ENCODE measurements around the gene MCF2L. TPM values are rescaled to one million over a fixed set of nuclear protein-coding genes. Genes with fewer than 3 reads are reported as not detected.

MCF2L gene
- polyA plus RNA-seq, 1 donor (not counting 4 experiments of a cell fraction or from before 2014, with no cell fraction given), result 0.14 TPM

DNA sequence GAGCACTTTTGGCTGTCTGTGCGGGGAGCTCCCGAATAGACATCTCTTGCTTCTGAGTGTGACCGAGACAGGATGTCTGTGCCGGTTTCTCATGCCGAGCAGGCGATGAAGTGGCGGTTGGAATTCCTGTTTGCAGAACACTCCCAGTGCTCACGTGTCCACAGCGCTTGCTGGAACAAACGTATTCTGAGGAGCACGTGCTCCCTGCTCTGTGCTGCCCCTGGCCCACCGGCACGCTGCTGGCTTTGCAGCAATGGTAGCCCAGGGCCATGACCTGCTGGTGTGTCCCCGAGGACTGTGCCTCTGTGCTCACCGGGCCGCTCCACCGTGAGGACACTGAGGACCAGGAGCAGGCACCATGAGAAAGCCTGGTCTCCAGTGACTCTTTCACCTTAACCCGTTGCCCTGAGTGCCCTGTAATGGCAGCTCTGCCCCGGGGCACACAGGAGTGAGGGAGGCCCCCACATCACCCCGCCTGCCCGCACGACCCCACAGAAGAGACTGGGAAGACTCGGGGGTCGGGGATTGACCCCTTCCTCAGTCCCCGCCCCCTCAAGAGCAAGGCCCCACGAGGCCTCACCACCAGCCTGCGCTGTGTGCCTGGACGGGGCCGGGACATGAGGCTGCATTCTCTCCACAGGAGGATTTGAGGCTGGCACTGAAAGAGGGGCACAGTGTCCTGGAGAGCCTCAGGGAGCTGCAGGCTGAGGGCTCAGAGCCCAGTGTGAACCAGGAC lies 96.6 kb downstream of the MCF2L start:
- H3K4me1 ChIP-seq (ENCODE audit: control insufficient read depth, extremely low read depth, insufficient read depth, low read length), result no peaks in the 10 kb centered on the region
- no peaks in the 10 kb centered on the region for H3K9me1 ChIP-seq (ENCODE audit: control insufficient read depth, extremely low read depth, insufficient read depth, low read length)
- H3K27me3 ChIP-seq (ENCODE audit: control insufficient read depth, extremely low read depth, insufficient read depth, low read length), result no peaks in the 10 kb centered on the region
- no peak overlapping the region for H3K27ac ChIP-seq (ENCODE audit: control insufficient read depth, insufficient read depth, low read length)
- H3K36me3 ChIP-seq (ENCODE audit: control insufficient read depth in 2 of 2, extremely low read depth in 1 of 2, insufficient read depth in 2 of 2, low read length in 2 of 2), result no peaks in the 10 kb centered on the region
- DNase-seq (ENCODE audit: low read depth, low spot score) (no peak), FAIRE-seq (no peak)
- H3K4me2 ChIP-seq (ENCODE audit: control insufficient read depth, extremely low read depth, insufficient read depth, low read depth, low read length), result no peak overlapping the region
- no peak overlapping the region for H2AFZ ChIP-seq (ENCODE audit: control insufficient read depth, low read length)
- no peaks in the 10 kb centered on the region for H3K79me2 ChIP-seq (ENCODE audit: control insufficient read depth, insufficient read depth, low read length)
- dilution Hi-C loops (cut with MboI; ENCODE audit: extremely low pct_ligation_motif_present, low sequenced_read_pairs), result no loop called here
- H3K9ac ChIP-seq (ENCODE audit: control insufficient read depth, extremely low read depth, insufficient read depth, low read length), result no peak overlapping the region
- no peaks in the 10 kb centered on the region for H3K9me3 ChIP-seq (ENCODE audit: control insufficient read depth, low read depth, low read length)
- H4K20me1 ChIP-seq (ENCODE audit: control insufficient read depth, extremely low read depth, insufficient read depth, low read length), result no peaks in the 10 kb centered on the region
- no peak overlapping the region for H3K4me3 ChIP-seq (ENCODE audit: control insufficient read depth in 2 of 3, extremely low read depth in 1 of 3, insufficient read depth in 2 of 3, low read depth in 1 of 3, low read length in 3 of 3)
- TF ChIP-seq EZH2 (IDR thresholded peaks at IDR 0.05; ENCODE audit: low read length), result no peak
- TF ChIP-seq, protein P1, sequence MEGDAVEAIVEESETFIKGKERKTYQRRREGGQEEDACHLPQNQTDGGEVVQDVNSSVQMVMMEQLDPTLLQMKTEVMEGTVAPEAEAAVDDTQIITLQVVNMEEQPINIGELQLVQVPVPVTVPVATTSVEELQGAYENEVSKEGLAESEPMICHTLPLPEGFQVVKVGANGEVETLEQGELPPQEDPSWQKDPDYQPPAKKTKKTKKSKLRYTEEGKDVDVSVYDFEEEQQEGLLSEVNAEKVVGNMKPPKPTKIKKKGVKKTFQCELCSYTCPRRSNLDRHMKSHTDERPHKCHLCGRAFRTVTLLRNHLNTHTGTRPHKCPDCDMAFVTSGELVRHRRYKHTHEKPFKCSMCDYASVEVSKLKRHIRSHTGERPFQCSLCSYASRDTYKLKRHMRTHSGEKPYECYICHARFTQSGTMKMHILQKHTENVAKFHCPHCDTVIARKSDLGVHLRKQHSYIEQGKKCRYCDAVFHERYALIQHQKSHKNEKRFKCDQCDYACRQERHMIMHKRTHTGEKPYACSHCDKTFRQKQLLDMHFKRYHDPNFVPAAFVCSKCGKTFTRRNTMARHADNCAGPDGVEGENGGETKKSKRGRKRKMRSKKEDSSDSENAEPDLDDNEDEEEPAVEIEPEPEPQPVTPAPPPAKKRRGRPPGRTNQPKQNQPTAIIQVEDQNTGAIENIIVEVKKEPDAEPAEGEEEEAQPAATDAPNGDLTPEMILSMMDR (optimal IDR thresholded peaks at IDR 0.05 in 1 of 3, IDR thresholded peaks at IDR 0.05 in 1 of 3, conservative IDR thresholded peaks at IDR 0.05 in 1 of 3; ENCODE audit: extremely low read depth in 1 of 3, insufficient read depth in 2 of 3, low read length in 3 of 3), result no peak

DNA sequence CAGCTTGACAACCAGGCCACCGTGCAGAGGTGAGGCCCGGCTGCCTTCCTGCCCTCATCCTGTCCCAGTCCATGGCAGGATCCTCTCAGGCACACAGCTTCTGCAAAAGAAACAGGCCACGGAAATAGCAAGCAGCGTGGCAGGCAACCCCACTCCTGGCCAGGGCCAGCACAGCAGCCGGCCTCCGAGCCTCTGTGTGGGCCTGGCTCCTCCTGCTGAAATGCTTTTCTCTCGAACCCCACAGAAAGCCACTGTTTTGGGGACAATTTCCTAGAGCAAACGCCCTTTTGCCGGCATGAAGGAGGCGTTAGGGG lies 97.1 kb downstream of the MCF2L start:
- dilution Hi-C loops (cut with MboI; ENCODE audit: extremely low pct_ligation_motif_present, low sequenced_read_pairs), result no loop called here
- Histone ChIP-seq H3K27me3 (ENCODE audit: control insufficient read depth, extremely low read depth, insufficient read depth, low read length) (no peaks in the 10 kb centered on the region), H3K4me2 (ENCODE audit: control insufficient read depth, extremely low read depth, insufficient read depth, low read depth, low read length) (no peak overlapping the region)

More for the DNA sequence above, 97.1 kb downstream of the MCF2L start:
- Histone ChIP-seq H3K9me1 (ENCODE audit: control insufficient read depth, extremely low read depth, insufficient read depth, low read length) (no peaks in the 10 kb centered on the region), H3K9ac (ENCODE audit: control insufficient read depth, extremely low read depth, insufficient read depth, low read length) (no peak overlapping the region), H3K4me1 (ENCODE audit: control insufficient read depth, extremely low read depth, insufficient read depth, low read length) (no peaks in the 10 kb centered on the region), H3K36me3 (ENCODE audit: control insufficient read depth in 2 of 2, extremely low read depth in 1 of 2, insufficient read depth in 2 of 2, low read length in 2 of 2) (no peaks in the 10 kb centered on the region), H3K27ac (ENCODE audit: control insufficient read depth, insufficient read depth, low read length) (no peak overlapping the region), H4K20me1 (ENCODE audit: control insufficient read depth, extremely low read depth, insufficient read depth, low read length) (no peaks in the 10 kb centered on the region), H2AFZ (ENCODE audit: control insufficient read depth, low read length) (no peak overlapping the region), H3K9me3 (ENCODE audit: control insufficient read depth, low read depth, low read length) (no peaks in the 10 kb centered on the region), H3K79me2 (ENCODE audit: control insufficient read depth, insufficient read depth, low read length) (no peaks in the 10 kb centered on the region), H3K4me3 (ENCODE audit: control insufficient read depth in 2 of 3, extremely low read depth in 1 of 3, insufficient read depth in 2 of 3, low read depth in 1 of 3, low read length in 3 of 3) (no peak overlapping the region)
- no peak for DNase-seq (ENCODE audit: low read depth, low spot score)
- TF ChIP-seq, protein P1 (optimal IDR thresholded peaks at IDR 0.05 in 1 of 3, IDR thresholded peaks at IDR 0.05 in 1 of 3, conservative IDR thresholded peaks at IDR 0.05 in 1 of 3; ENCODE audit: extremely low read depth in 1 of 3, insufficient read depth in 2 of 3, low read length in 3 of 3), result no peak
- no peak for TF ChIP-seq EZH2 (IDR thresholded peaks at IDR 0.05; ENCODE audit: low read length)
- FAIRE-seq, result no peak

All from keratinocyte (primary cell).